Endothelial cell of umbilical vein (primary cell): ENCODE results near the gene PTPN6. TPM values are rescaled to one million over a fixed set of nuclear protein-coding genes. Genes with fewer than 3 reads are reported as not detected.

Experiments used
- BruUV-seq: library from RNA; stranded (reverse); fragments of 400-500 nt; replicated peaks from 2 replicates; lab custom pipeline; 2021; lab: Mats Ljungman, UMichigan
- CTCF ChIA-PET: fragments of 300-600, 350-600 bp; sonication (Branson Sonifier 250); formaldehyde crosslinking; loops from one replicate; lab custom pipeline; 2021; ENCODE audit warnings: antibody characterized with exemption, inconsistent platforms; lab: Charles Lee
- POLR2A ChIA-PET: fragments of 300-600, 350-600 bp; sonication (Branson Sonifier 250); formaldehyde crosslinking; loops from one replicate; lab custom pipeline; 2021; ENCODE audit warnings: antibody characterized with exemption, inconsistent platforms; lab: Charles Lee
- DNase-seq: peaks from one replicate; pipeline ENCODE4 v3.0.0-alpha.2; 2011; ENCODE audit warnings: low read depth, low spot score
- FAIRE-seq: peaks from 2 replicates; lab custom pipeline; 2011; peaks lifted over from hg19 to GRCh38; lab: Jason Lieb, UNC
- H2AFZ ChIP-seq: 2 replicates; pipeline ENCODE4 v1.6.0; 2012; ENCODE audit warnings: low read depth, low read length, control low read depth, inconsistent platforms
- H3K27ac ChIP-seq: 2 replicates; pipeline ENCODE4 v1.5.1; 2011; ENCODE audit warnings: low read depth, mild to moderate bottlenecking, control low read depth, low read length, moderate library complexity; ENCODE audit not compliant: insufficient read depth
- H3K27me3 ChIP-seq, 2 experiments: 2 replicates each; pipeline versions ENCODE4 v1.6.0 to v1.6.1; 2011; ENCODE audit warnings: low read length in 2 of 2, mixed read lengths in 1 of 2; ENCODE audit not compliant: control insufficient read depth in 2 of 2, insufficient read depth in 2 of 2
- H3K36me3 ChIP-seq, 2 experiments: 2 replicates in 1 of 2; 3 replicates in 1 of 2; pipeline ENCODE4 v1.5.1; 2011; ENCODE audit warnings: low read length in 2 of 2, mild to moderate bottlenecking in 1 of 2, moderate library complexity in 1 of 2; ENCODE audit not compliant: control insufficient read depth in 2 of 2, insufficient read depth in 2 of 2; ENCODE audit errors: extremely low read depth in 1 of 2
- H3K4me1 ChIP-seq: 3 replicates; pipeline ENCODE4 v1.5.1; 2011; ENCODE audit warnings: mild to moderate bottlenecking, low read length; ENCODE audit not compliant: control insufficient read depth, insufficient read depth; ENCODE audit errors: extremely low read depth
- H3K4me2 ChIP-seq: 2 replicates; pipeline ENCODE4 v1.6.1; 2011; ENCODE audit warnings: low read length, control low read depth, mixed read lengths; ENCODE audit not compliant: insufficient read depth
- H3K4me3 ChIP-seq, 3 experiments: fragments of 200-600 bp in 1 of 3; sonication (generic), shearing (Covaris generic) in 1 of 3; replicated peaks in 1 of 3; 2 replicates each; pipeline ENCODE4 v1.5.1; 2011 to 2016; ENCODE audit warnings: control low read depth in 3 of 3, low read length in 3 of 3, mild to moderate bottlenecking in 2 of 3, inconsistent platforms in 1 of 3, low read depth in 1 of 3, moderate library complexity in 1 of 3; ENCODE audit not compliant: insufficient read depth in 1 of 3
- H3K79me2 ChIP-seq: 2 replicates; pipeline ENCODE4 v1.6.0; 2012; ENCODE audit warnings: low read length, inconsistent platforms; ENCODE audit not compliant: control insufficient read depth, insufficient read depth
- H3K9ac ChIP-seq: replicated peaks from 2 replicates; pipeline ENCODE3; 2011; ENCODE audit warnings: low read length, control low read depth; ENCODE audit not compliant: insufficient read depth; ENCODE audit errors: extremely low read depth
- H3K9me1 ChIP-seq: replicated peaks from 3 replicates; pipeline ENCODE4 v1.6.0; 2011; ENCODE audit warnings: mild to moderate bottlenecking, low read length; ENCODE audit not compliant: control insufficient read depth, insufficient read depth; ENCODE audit errors: extremely low read depth
- H3K9me3 ChIP-seq: replicated peaks from 2 replicates; pipeline ENCODE4 v1.5.1; 2012; ENCODE audit warnings: low read length, inconsistent platforms; ENCODE audit not compliant: control insufficient read depth, insufficient read depth
- H4K20me1 ChIP-seq: replicated peaks from 2 replicates; pipeline ENCODE3; 2011; ENCODE audit warnings: mild to moderate bottlenecking, low read length; ENCODE audit not compliant: control insufficient read depth, insufficient read depth; ENCODE audit errors: extremely low read depth
- EZH2 ChIP-seq: IDR thresholded peaks from 2 replicates; pipeline ENCODE4 v1.6.1; 2012; ENCODE audit warnings: borderline replicate concordance, low read depth, mild to moderate bottlenecking, moderate library complexity, low read length, inconsistent platforms; ENCODE audit not compliant: severe bottlenecking
- FOS ChIP-seq: IDR thresholded peaks from 2 replicates; pipeline ENCODE4 v1.6.1; 2011; ENCODE audit warnings: mild to moderate bottlenecking, low read length, moderate library complexity, borderline replicate concordance; ENCODE audit not compliant: insufficient read depth
- JUN ChIP-seq: IDR thresholded peaks from 2 replicates; pipeline ENCODE4 v1.6.1; 2011; ENCODE audit warnings: borderline replicate concordance, low read depth; ENCODE audit not compliant: insufficient read length, insufficient read depth
- MYC ChIP-seq: IDR thresholded peaks from one replicate; pipeline ENCODE4 v1.6.1; 2011; ENCODE audit warnings: mild to moderate bottlenecking, low read depth, low read length
- POLR2A ChIP-seq: IDR thresholded peaks from 2 replicates; pipeline ENCODE4 v1.6.1; 2012; ENCODE audit warnings: low read depth, mild to moderate bottlenecking, control low read depth, low read length
- POLR2AphosphoS5 ChIP-seq: IDR thresholded peaks from 2 replicates; pipeline ENCODE4 v1.6.1; 2012; ENCODE audit warnings: low read depth, mild to moderate bottlenecking, control low read depth, low read length, moderate library complexity; ENCODE audit not compliant: insufficient read depth
- dilution Hi-C: fragments of 300-500 bp; cut with MboI; formaldehyde crosslinking; loops from one replicate; pipeline ENCODE4 v1.15.0; 2019; ENCODE audit warnings: low sequenced_read_pairs; ENCODE audit not compliant: extremely low pct_ligation_motif_present
- intact Hi-C: fragments of 100-400 bp; cut with micrococcal nuclease; formaldehyde crosslinking; loops from one replicate; pipeline ENCODE4 v1.10.0; 2022
- polyA plus RNA-seq, 4 experiments: library from polyadenylated mRNA; depleted of rRNA in 3 of 4; stranded (reverse) in 3 of 4; unstranded in 1 of 4; fragments of >200 nt; gene quantifications; 2 replicates each; pipeline versions ENCODE4 v1.2.1 to v1.2.3, GENCODE V29; 2011 to 2012; ENCODE audit warnings: missing spikeins in 1 of 4
- total RNA-seq: library from RNA; stranded (reverse); gene quantifications from 2 replicates; pipeline ENCODE4 v1.2.3, GENCODE V29; 2021
- TF ChIP-seq, protein P1 (sequence below), 2 donors: IDR thresholded peaks; 1 replicate in 1 of 2; 2 replicates in 1 of 2; pipeline ENCODE4 v1.5.1; 2011; ENCODE audit warnings: low read length in 2 of 2, mild to moderate bottlenecking in 2 of 2, moderate library complexity in 2 of 2, control low read depth in 1 of 2, inconsistent platforms in 1 of 2, low read depth in 1 of 2; ENCODE audit not compliant: insufficient read depth in 1 of 2; ENCODE audit errors: extremely low read depth in 1 of 2

PTPN6 gene
- total and polyA plus RNA-seq, 2 donors (not counting 3 experiments of a cell fraction or from before 2014, with no cell fraction given): 0.25 to 1.6 TPM

DNA sequence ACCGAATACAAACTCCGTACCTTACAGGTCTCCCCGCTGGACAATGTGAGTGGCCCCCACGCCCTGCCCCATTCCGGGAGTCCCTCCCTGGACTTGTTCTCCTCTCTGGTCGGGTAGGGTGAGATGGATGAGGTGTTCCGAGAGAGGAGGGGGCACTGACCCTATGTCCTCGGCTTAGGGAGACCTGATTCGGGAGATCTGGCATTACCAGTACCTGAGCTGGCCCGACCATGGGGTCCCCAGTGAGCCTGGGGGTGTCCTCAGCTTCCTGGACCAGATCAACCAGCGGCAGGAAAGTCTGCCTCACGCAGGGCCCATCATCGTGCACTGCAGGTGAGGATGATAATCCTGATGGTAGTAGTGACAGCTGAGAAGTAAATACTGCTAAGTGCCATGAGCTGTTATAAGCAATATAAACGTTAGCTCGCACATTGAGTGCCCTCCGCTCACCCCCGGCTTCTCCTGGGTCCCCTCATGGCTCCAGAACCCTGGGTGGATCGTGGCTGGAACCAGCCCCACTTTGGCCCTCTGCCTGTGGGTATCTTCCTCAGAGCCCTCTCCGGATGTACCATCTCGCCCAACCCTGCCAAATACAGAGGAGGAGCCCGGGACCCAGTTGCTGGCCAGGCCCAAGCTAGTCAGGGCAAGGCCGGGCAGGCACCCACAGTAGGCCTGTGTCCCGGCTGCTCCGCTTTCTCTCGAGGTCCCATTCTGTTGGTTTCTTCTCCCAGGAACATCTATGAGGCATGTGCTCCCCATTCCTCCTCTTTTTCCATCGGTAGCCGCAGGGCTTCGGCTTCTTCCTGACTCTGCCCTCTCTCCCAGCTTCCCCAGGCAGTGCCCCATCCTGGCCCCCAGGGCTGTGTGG is 6.8 kb downstream of the PTPN6 start:
- dilution Hi-C loops: no loop called here
- H3K36me3 ChIP-seq: no peaks in the 10 kb centered on the region
- H4K20me1 ChIP-seq: no peaks in the 10 kb centered on the region
- no peak for DNase-seq
- no peak overlapping the region for H2AFZ ChIP-seq
- H3K9ac ChIP-seq: no peak overlapping the region
- H3K9me3 ChIP-seq: no peaks in the 10 kb centered on the region
- BruUV-seq: no TSS peak
- H3K4me2 ChIP-seq: no peak overlapping the region
- ChIA-PET POLR2A (interaction anchor here (1.8 kb wide), 1 partner anchor 14 kb away, joined by 6 read pairs; the partner anchor contains the start of genes C12orf57 and RNU7-1), CTCF (interaction anchor here (1.7 kb wide), 1 partner anchor 14 kb away, joined by 12 read pairs; the partner anchor contains the start of gene C12orf57)
- no peaks in the 10 kb centered on the region for H3K79me2 ChIP-seq
- TF ChIP-seq MYC: no peak
- no peak for TF ChIP-seq JUN
- TF ChIP-seq EZH2: no peak
- no peak for TF ChIP-seq POLR2A
- TF ChIP-seq FOS: no peak
- TF ChIP-seq, protein P1, sequence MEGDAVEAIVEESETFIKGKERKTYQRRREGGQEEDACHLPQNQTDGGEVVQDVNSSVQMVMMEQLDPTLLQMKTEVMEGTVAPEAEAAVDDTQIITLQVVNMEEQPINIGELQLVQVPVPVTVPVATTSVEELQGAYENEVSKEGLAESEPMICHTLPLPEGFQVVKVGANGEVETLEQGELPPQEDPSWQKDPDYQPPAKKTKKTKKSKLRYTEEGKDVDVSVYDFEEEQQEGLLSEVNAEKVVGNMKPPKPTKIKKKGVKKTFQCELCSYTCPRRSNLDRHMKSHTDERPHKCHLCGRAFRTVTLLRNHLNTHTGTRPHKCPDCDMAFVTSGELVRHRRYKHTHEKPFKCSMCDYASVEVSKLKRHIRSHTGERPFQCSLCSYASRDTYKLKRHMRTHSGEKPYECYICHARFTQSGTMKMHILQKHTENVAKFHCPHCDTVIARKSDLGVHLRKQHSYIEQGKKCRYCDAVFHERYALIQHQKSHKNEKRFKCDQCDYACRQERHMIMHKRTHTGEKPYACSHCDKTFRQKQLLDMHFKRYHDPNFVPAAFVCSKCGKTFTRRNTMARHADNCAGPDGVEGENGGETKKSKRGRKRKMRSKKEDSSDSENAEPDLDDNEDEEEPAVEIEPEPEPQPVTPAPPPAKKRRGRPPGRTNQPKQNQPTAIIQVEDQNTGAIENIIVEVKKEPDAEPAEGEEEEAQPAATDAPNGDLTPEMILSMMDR (IDR thresholded peaks at IDR 0.05; ENCODE audit: extremely low read depth in 1 of 2, insufficient read depth in 1 of 2, low read depth in 1 of 2, low read length in 2 of 2): no peak
- no peak for TF ChIP-seq POLR2AphosphoS5
- no peaks in the 10 kb centered on the region for H3K27me3 ChIP-seq
- H3K4me1 ChIP-seq: peaks cover 29% of the 10 kb centered on the region
- no peak for FAIRE-seq
- intact Hi-C loops: no loop called here
- H3K9me1 ChIP-seq: no peaks in the 10 kb centered on the region
- H3K27ac ChIP-seq: no peak overlapping the region
- no peak overlapping the region for H3K4me3 ChIP-seq
